ENCODE data around the gene HTT-AS.

DNA sequence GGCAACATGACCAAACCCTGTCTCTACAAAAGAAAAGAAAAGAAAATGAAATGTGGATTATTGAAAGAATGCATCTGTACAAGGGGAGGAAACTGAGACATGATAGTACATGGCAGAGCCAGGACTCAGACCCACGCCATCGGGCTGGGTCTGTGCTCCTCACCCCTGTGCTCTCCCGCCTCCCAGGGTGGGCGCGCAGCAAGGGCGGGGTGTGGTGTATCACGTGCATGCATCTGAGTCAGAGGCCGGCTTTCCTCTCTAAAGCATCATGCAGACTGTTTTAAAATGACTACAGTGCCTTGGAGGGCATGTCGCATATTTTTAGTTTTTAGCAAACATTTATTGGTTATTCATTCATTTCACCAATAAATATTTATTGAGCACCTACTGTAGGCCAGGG is 47.8 kb downstream of the HTT-AS start:
- TF ChIP-seq EZH2phosphoT487 (IDR thresholded peaks at IDR 0.05; ENCODE audit: low read length), result no peak
- TF ChIP-seq, protein P1, sequence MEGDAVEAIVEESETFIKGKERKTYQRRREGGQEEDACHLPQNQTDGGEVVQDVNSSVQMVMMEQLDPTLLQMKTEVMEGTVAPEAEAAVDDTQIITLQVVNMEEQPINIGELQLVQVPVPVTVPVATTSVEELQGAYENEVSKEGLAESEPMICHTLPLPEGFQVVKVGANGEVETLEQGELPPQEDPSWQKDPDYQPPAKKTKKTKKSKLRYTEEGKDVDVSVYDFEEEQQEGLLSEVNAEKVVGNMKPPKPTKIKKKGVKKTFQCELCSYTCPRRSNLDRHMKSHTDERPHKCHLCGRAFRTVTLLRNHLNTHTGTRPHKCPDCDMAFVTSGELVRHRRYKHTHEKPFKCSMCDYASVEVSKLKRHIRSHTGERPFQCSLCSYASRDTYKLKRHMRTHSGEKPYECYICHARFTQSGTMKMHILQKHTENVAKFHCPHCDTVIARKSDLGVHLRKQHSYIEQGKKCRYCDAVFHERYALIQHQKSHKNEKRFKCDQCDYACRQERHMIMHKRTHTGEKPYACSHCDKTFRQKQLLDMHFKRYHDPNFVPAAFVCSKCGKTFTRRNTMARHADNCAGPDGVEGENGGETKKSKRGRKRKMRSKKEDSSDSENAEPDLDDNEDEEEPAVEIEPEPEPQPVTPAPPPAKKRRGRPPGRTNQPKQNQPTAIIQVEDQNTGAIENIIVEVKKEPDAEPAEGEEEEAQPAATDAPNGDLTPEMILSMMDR (IDR thresholded peaks at IDR 0.05; ENCODE audit: low read length), result no peak

All from MM.1S (cell line).